ENCODE results near the gene EML6.
"Not testable (repeated sequence)": the region's sequence is repeated elsewhere in the genome, so short reads cannot be mapped to it uniquely, and the experiment has no call there.

EML6 gene

DNA sequence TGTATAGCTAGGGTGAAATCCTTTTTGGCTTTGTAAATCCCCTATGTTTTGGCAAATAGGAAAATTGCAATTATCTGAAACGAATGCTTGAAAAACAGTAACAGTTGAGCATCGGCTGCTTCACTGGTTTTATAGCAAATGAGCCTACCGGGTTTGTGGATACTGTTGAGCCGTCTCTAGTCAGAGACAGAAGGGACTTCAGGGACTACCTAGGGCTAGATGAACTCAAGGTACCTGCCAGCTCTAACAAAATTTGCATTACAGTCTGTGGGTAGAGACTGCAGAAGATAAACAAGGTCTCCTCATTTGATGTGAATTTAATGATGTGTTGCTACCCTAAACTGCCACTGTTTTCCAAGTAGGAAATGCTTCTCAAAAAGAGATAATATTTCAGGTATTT lies 101.1 kb downstream of the EML6 start:
- WGBS, 2 experiments (ENCODE audit: insufficient coverage in 2 of 2): 58 to 75% methylated on average over 4 of the region's 4 CpGs
- H3K27ac ChIP-seq (ENCODE audit: low read depth, low read length, severe bottlenecking): no peak overlapping the region
- no peaks in the 10 kb centered on the region for H3K9me3 ChIP-seq (ENCODE audit: control insufficient read depth, low read length)
- no peaks in the 10 kb centered on the region for H3K4me1 ChIP-seq (ENCODE audit: control insufficient read depth, insufficient read depth, low read length, poor library complexity, severe bottlenecking)
- H3K36me3 ChIP-seq (ENCODE audit: control insufficient read depth, insufficient read depth, low read length): no peaks in the 10 kb centered on the region
- H3K4me3 ChIP-seq (ENCODE audit: extremely low read depth, insufficient read depth, low read length, poor library complexity, severe bottlenecking): no peak overlapping the region

DNA sequence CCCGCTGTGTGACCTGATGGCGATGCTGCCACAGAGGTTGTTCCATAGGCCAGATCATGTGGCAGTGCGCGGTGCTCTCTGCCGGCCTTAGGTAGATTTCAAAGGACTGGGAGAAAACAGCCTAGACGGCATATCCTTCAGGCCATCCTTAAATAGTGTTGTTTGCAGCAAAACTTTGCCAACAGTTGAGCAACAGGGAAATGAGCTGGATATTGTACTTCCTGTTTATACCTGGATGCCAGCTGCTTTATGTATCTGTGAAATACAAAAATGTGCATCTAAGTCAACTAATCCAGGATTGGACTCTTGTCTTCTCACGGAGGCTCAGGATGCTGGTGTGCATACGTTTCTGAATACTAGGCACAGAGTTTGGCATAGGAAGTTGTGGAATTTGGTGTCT lies 107.1 kb downstream of the EML6 start:
- H3K4me3 ChIP-seq (ENCODE audit: extremely low read depth, insufficient read depth, low read length, poor library complexity, severe bottlenecking): no peak overlapping the region
- no peaks in the 10 kb centered on the region for H3K4me1 ChIP-seq (ENCODE audit: control insufficient read depth, insufficient read depth, low read length, poor library complexity, severe bottlenecking)
- no peaks in the 10 kb centered on the region for H3K36me3 ChIP-seq (ENCODE audit: control insufficient read depth, insufficient read depth, low read length)
- WGBS, 2 experiments (ENCODE audit: insufficient coverage in 2 of 2): 94 to 97% methylated on average over 8 of the region's 8 CpGs
- H3K9me3 ChIP-seq (ENCODE audit: control insufficient read depth, low read length): no peaks in the 10 kb centered on the region
- H3K27ac ChIP-seq (ENCODE audit: low read depth, low read length, severe bottlenecking): no peak overlapping the region

DNA sequence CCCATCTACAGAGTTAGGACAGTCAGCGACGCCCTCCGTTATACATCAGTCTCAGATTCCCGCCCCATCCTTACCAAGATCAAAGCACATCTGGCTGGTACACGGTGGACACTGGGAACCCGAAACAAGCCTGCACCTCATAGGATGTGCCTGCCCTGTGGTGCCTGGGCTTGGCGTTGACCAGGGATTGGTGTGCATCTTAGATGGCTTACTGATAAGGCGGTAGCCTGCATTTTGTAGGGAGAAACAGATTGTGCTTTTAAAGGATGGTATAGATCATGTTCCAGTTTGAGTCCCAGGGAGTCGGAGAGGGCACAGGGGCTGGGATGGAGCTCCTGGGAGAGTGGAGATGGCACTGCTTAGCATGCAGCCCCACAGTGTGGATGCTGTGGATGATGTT lies 108.0 kb downstream of the EML6 start:
- Histone ChIP-seq H3K9me3 (ENCODE audit: control insufficient read depth, low read length) (no peaks in the 10 kb centered on the region), H3K27ac (ENCODE audit: low read depth, low read length, severe bottlenecking) (no peak overlapping the region), H3K4me1 (ENCODE audit: control insufficient read depth, insufficient read depth, low read length, poor library complexity, severe bottlenecking) (no peaks in the 10 kb centered on the region), H3K4me3 (ENCODE audit: extremely low read depth, insufficient read depth, low read length, poor library complexity, severe bottlenecking) (no peak overlapping the region), H3K36me3 (ENCODE audit: control insufficient read depth, insufficient read depth, low read length) (no peaks in the 10 kb centered on the region)
- 92 to 93% methylated on average over 8 of the region's 9 CpGs for WGBS, 2 experiments (ENCODE audit: insufficient coverage in 2 of 2)

- Histone ChIP-seq H3K27ac (ENCODE audit: low read depth, low read length, severe bottlenecking) (no peak overlapping the region), H3K36me3 (ENCODE audit: control insufficient read depth, insufficient read depth, low read length) (no peaks in the 10 kb centered on the region), H3K9me3 (ENCODE audit: control insufficient read depth, low read length) (no peaks in the 10 kb centered on the region), H3K4me3 (ENCODE audit: extremely low read depth, insufficient read depth, low read length, poor library complexity, severe bottlenecking) (no peak overlapping the region), H3K4me1 (ENCODE audit: control insufficient read depth, insufficient read depth, low read length, poor library complexity, severe bottlenecking) (no peaks in the 10 kb centered on the region)
- WGBS, 2 experiments (ENCODE audit: insufficient coverage in 2 of 2): 91 to 92% methylated on average over 4 to 5 of the region's 5 CpGs
Observed at GRCh38 chr2:54834721-54835120, 111.3 kb downstream of the EML6 start.

- Histone ChIP-seq H3K4me3 (ENCODE audit: extremely low read depth, insufficient read depth, low read length, poor library complexity, severe bottlenecking) (no peak overlapping the region), H3K9me3 (ENCODE audit: control insufficient read depth, low read length) (no peaks in the 10 kb centered on the region), H3K27ac (ENCODE audit: low read depth, low read length, severe bottlenecking) (no peak overlapping the region), H3K36me3 (ENCODE audit: control insufficient read depth, insufficient read depth, low read length) (no peaks in the 10 kb centered on the region), H3K4me1 (ENCODE audit: control insufficient read depth, insufficient read depth, low read length, poor library complexity, severe bottlenecking) (no peaks in the 10 kb centered on the region)
- WGBS, 2 experiments (ENCODE audit: insufficient coverage in 2 of 2): 69 to 93% methylated on average over 3 to 4 of the region's 4 CpGs
Observed at GRCh38 chr2:54836477-54836876, 113.0 kb downstream of the EML6 start.

DNA sequence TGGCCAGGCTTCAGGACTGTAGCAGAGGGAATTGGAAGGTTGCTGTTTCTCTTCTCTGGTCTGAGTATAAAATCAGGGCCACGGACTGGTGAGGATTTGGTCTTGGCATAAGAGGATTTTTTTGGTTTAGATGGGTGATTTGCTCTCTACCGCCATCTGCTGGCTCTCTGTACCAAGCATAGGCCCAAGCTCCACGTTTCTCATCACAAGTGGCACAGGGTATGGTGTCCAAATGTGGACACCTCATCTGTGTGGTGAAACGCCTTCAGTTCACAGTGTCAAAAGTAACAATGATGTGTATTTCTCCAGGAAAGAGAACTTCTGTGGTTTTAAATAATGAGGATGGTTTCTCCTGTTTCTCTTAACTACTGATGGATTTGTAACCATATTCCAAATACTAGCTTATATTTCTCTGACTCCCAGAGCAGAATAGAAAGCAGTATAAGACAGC lies 115.1 kb downstream of the EML6 start:
- H3K27ac ChIP-seq (ENCODE audit: low read depth, low read length, severe bottlenecking): no peak overlapping the region
- H3K4me3 ChIP-seq (ENCODE audit: extremely low read depth, insufficient read depth, low read length, poor library complexity, severe bottlenecking): no peak overlapping the region
- H3K4me1 ChIP-seq (ENCODE audit: control insufficient read depth, insufficient read depth, low read length, poor library complexity, severe bottlenecking): no peaks in the 10 kb centered on the region
- no peaks in the 10 kb centered on the region for H3K9me3 ChIP-seq (ENCODE audit: control insufficient read depth, low read length)
- no peaks in the 10 kb centered on the region for H3K36me3 ChIP-seq (ENCODE audit: control insufficient read depth, insufficient read depth, low read length)
- WGBS, 2 experiments (ENCODE audit: insufficient coverage in 2 of 2): 10 to 40% methylated on average over 1 to 2 of the region's 4 CpGs

- H3K4me1 ChIP-seq (ENCODE audit: control insufficient read depth, insufficient read depth, low read length, poor library complexity, severe bottlenecking): no peaks in the 10 kb centered on the region
- 77 to 89% methylated on average over 3 to 5 of the region's 6 CpGs for WGBS, 2 experiments (ENCODE audit: insufficient coverage in 2 of 2)
- H3K36me3 ChIP-seq (ENCODE audit: control insufficient read depth, insufficient read depth, low read length): no peaks in the 10 kb centered on the region
- no peak overlapping the region for H3K27ac ChIP-seq (ENCODE audit: low read depth, low read length, severe bottlenecking)
- H3K9me3 ChIP-seq (ENCODE audit: control insufficient read depth, low read length): no peaks in the 10 kb centered on the region
- no peak overlapping the region for H3K4me3 ChIP-seq (ENCODE audit: extremely low read depth, insufficient read depth, low read length, poor library complexity, severe bottlenecking)
Observed at GRCh38 chr2:54839461-54840255, 116.2 kb downstream of the EML6 start.

- H3K4me3 ChIP-seq (ENCODE audit: extremely low read depth, insufficient read depth, low read length, poor library complexity, severe bottlenecking): no peak overlapping the region
- H3K27ac ChIP-seq (ENCODE audit: low read depth, low read length, severe bottlenecking): no peak overlapping the region
- H3K36me3 ChIP-seq (ENCODE audit: control insufficient read depth, insufficient read depth, low read length): no peaks in the 10 kb centered on the region
- no peaks in the 10 kb centered on the region for H3K4me1 ChIP-seq (ENCODE audit: control insufficient read depth, insufficient read depth, low read length, poor library complexity, severe bottlenecking)
- 80 to 85% methylated on average over 4 to 5 of the region's 7 CpGs for WGBS, 2 experiments (ENCODE audit: insufficient coverage in 2 of 2)
- H3K9me3 ChIP-seq (ENCODE audit: control insufficient read depth, low read length): no peaks in the 10 kb centered on the region
Observed at GRCh38 chr2:54840559-54841468, 117.4 kb downstream of the EML6 start.

DNA sequence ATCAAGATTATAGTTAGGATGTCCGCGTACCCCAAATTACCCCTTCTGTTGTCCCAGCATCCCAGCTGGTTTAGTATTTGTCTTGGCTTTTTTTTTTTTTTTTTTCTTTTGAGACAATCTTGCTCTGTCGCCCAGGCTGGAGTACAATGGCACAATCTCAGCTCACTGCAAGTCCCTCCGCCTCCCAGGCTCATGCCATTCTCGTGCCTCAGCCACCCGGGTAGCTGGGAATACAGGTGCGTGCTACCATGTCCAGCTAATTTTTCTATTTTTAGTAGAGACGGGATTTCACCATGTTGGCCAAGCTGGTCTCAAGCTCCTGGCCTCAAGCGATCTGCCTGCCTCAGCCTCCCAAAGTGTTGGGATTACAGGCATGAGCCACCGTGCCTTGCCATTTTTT lies 118.0 kb downstream of the EML6 start:
- not testable (repeated sequence) for H3K36me3 ChIP-seq (ENCODE audit: control insufficient read depth, insufficient read depth, low read length); H3K27ac ChIP-seq (ENCODE audit: low read depth, low read length, severe bottlenecking); H3K9me3 ChIP-seq (ENCODE audit: control insufficient read depth, low read length); H3K4me1 ChIP-seq (ENCODE audit: control insufficient read depth, insufficient read depth, low read length, poor library complexity, severe bottlenecking); H3K4me3 ChIP-seq (ENCODE audit: extremely low read depth, insufficient read depth, low read length, poor library complexity, severe bottlenecking)
- WGBS, 2 experiments (ENCODE audit: insufficient coverage in 2 of 2): 92 to 94% methylated on average over 7 of the region's 10 CpGs

DNA sequence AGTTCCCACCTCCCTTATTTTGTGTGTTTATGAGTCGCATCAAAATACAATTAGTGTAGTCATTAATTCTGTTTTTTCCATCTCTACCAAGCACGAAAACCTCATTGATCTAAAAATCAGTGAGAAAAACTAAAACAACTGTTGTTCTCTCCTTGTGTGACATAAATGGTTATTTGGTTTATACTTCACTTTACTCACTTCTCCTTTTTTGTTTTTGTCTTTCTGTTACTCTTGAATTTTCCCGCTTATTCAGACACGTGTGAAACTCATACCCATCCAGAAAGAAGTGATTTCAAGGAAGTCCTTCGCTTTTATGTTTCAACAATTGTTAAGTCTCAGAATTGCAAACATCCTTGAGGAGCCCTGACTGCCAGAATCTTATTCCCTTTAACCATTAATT lies 121.6 kb downstream of the EML6 start:
- H3K4me3 ChIP-seq (ENCODE audit: extremely low read depth, insufficient read depth, low read length, poor library complexity, severe bottlenecking): no peak overlapping the region
- no peaks in the 10 kb centered on the region for H3K36me3 ChIP-seq (ENCODE audit: control insufficient read depth, insufficient read depth, low read length)
- no peaks in the 10 kb centered on the region for H3K9me3 ChIP-seq (ENCODE audit: control insufficient read depth, low read length)
- no peak overlapping the region for H3K27ac ChIP-seq (ENCODE audit: low read depth, low read length, severe bottlenecking)
- 62 to 83% methylated on average over 1 to 3 of the region's 5 CpGs for WGBS, 2 experiments (ENCODE audit: insufficient coverage in 2 of 2)
- no peaks in the 10 kb centered on the region for H3K4me1 ChIP-seq (ENCODE audit: control insufficient read depth, insufficient read depth, low read length, poor library complexity, severe bottlenecking)

- H3K4me3 ChIP-seq (ENCODE audit: extremely low read depth, insufficient read depth, low read length, poor library complexity, severe bottlenecking): no peak overlapping the region
- H3K36me3 ChIP-seq (ENCODE audit: control insufficient read depth, insufficient read depth, low read length): no peaks in the 10 kb centered on the region
- WGBS, 2 experiments (ENCODE audit: insufficient coverage in 2 of 2): 85 to 90% methylated on average over 1 to 2 of the region's 2 CpGs
- no peak overlapping the region for H3K27ac ChIP-seq (ENCODE audit: low read depth, low read length, severe bottlenecking)
- H3K4me1 ChIP-seq (ENCODE audit: control insufficient read depth, insufficient read depth, low read length, poor library complexity, severe bottlenecking): no peaks in the 10 kb centered on the region
- H3K9me3 ChIP-seq (ENCODE audit: control insufficient read depth, low read length): no peaks in the 10 kb centered on the region
Observed at GRCh38 chr2:54845514-54845913, 122.1 kb downstream of the EML6 start.

All from mesodermal cell (in vitro differentiated cells).